Ishikawa (cell line): ENCODE data around the gene TRH.

Experiments used
- CREB1 ChIP-seq: IDR thresholded peaks from 2 replicates; pipeline ENCODE4 v1.6.1; 2012; ENCODE audit warnings: low read depth
- EP300 ChIP-seq: IDR thresholded peaks from 2 replicates; pipeline ENCODE4 v1.6.1; 2012; ENCODE audit warnings: borderline replicate concordance
- FOXM1 ChIP-seq: IDR thresholded peaks from 2 replicates; pipeline ENCODE4 v1.6.1; 2012; ENCODE audit warnings: low read depth, borderline replicate concordance
- NFIC ChIP-seq: IDR thresholded peaks from 2 replicates; pipeline ENCODE4 v1.6.1; 2012
- RAD21 ChIP-seq: IDR thresholded peaks from 2 replicates; pipeline ENCODE4 v1.6.1; 2012; ENCODE audit warnings: low read depth
- TAF1 ChIP-seq: IDR thresholded peaks from 2 replicates; pipeline ENCODE4 v1.6.1; 2012; ENCODE audit warnings: low read depth, mild to moderate bottlenecking
- TCF12 ChIP-seq: IDR thresholded peaks from 2 replicates; pipeline ENCODE4 v1.6.1; 2012; ENCODE audit warnings: low read depth
- TEAD4 ChIP-seq: IDR thresholded peaks from 2 replicates; pipeline ENCODE4 v1.6.1; 2012
- USF1 ChIP-seq: IDR thresholded peaks from 2 replicates; pipeline ENCODE4 v1.6.1; 2012
- TF ChIP-seq, protein P1 (sequence below): IDR thresholded peaks from 2 replicates; pipeline ENCODE4 v1.6.1; 2012

DNA sequence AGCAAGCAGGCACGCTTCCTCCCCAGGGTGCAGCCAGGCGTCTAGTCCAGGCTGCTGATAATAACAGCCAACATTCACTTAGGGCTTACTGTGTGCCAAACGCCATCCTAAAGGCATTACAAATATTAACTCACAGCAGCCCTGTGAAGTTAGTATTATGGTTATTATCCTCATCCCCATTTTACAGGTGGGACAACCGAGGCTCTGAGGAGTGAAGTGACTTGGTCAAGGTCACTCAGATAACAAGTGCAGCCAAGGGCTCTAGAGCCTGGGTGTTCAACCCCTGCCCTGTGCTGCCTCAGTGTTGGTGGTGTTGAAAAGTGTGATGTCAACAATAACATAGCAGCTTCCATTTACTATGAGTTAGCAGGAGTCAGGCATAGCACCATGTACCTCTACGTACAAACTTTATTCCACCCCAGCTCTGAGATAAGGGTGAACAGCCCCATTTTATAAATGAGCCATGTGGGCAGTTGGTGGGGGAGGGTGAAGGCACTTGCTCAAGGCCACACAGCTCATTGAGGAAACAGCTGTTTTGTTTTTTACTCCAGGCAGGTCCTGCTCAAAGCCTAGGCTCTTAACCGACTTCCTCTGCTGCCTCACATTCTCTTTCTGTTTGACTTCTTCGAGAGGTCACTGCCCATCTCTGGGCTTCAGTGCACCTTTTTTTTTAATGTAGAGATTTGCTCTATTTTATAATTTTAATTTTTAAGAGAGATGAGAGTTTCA is 24.0 kb upstream of the TRH start:
- TF ChIP-seq, protein P1, sequence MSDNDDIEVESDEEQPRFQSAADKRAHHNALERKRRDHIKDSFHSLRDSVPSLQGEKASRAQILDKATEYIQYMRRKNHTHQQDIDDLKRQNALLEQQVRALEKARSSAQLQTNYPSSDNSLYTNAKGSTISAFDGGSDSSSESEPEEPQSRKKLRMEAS: no peak
- TF ChIP-seq FOXM1 (no peak), CREB1 (no peak), EP300 (no peak), TEAD4 (no peak), USF1 (no peak), NFIC (no peak), TCF12 (no peak), RAD21 (no peak), TAF1 (no peak)
